Stimulated activated CD8-positive, alpha-beta memory T cell treated with anti-CD3 and anti-CD28 coated beads, Interleukin-4, amount 100 ng/mL, for 1 hour (primary cell): Measurements from ENCODE around the gene GPC2.
"Not testable (repeated sequence)": the region's sequence is repeated elsewhere in the genome, so short reads cannot be mapped to it uniquely, and the experiment has no call there.

Source experiments
- DNase-seq, 2 donors: peaks; one replicate each; pipeline ENCODE4 v3.0.0-alpha.2; 2020; ENCODE audit warnings: low read depth in 2 of 2, low spot score in 1 of 2

The GPC2 gene

GRCh38 chr7:100153708-100154535 lies 23.3 kb downstream of the GPC2 start:
- DNase-seq: no peak

- no peak for DNase-seq
These were observed 24.1 kb downstream of the GPC2 start for GRCh38 chr7:100152937-100153666.

GRCh38 chr7:100152404-100152803 lies 24.8 kb downstream of the GPC2 start:
- no peak for DNase-seq

- peak; percentile 88 to 96 for DNase-seq
These were observed 28.4 kb downstream of the GPC2 start, which contains the start of gene LAMTOR4 for GRCh38 chr7:100148559-100149328. Gene LAMTOR4 (plus strand): TSS chr7:100148918. CDS start chr7:100148973, 55 bp downstream.

- DNase-seq: no peak
These were observed 29.0 kb downstream of the GPC2 start for GRCh38 chr7:100148225-100148558.

GRCh38 chr7:100147278-100147677 lies 29.9 kb downstream of the GPC2 start:
- DNase-seq: no peak

GRCh38 chr7:100146350-100146749 lies 30.8 kb downstream of the GPC2 start:
- not testable (repeated sequence) for DNase-seq

- no peak for DNase-seq
These were observed 34.7 kb downstream of the GPC2 start for GRCh38 chr7:100142461-100142860.

GRCh38 chr7:100141555-100141949 lies 35.6 kb downstream of the GPC2 start:
- DNase-seq: no peak

- no peak for DNase-seq
These were observed 39.1 kb downstream of the GPC2 start for GRCh38 chr7:100137851-100138760.

GRCh38 chr7:100132697-100133151 lies 44.5 kb downstream of the GPC2 start:
- DNase-seq: no peak

- DNase-seq: no peak
These were observed 45.1 kb downstream of the GPC2 start for GRCh38 chr7:100132126-100132525.

- DNase-seq: peak; percentile 67 to 86
These were observed 46.4 kb downstream of the GPC2 start for GRCh38 chr7:100130608-100131453.

- not testable (repeated sequence) for DNase-seq
These were observed 47.0 kb downstream of the GPC2 start for GRCh38 chr7:100130220-100130607.

GRCh38 chr7:100128637-100128963 lies 48.6 kb downstream of the GPC2 start:
- DNase-seq: no peak

- DNase-seq: no peak
These were observed 49.1 kb downstream of the GPC2 start for GRCh38 chr7:100127866-100128636.

GRCh38 chr7:100126931-100127865 lies 50.0 kb downstream of the GPC2 start, which contains the start of gene MBLAC1:
Gene MBLAC1 (plus strand): TSS chr7:100126967. CDS start chr7:100127396, 429 bp downstream.
- peak; percentile 77 to 81 for DNase-seq
